HUES48 (cell line): Measurements from ENCODE around the gene AKAIN1.

ENCODE experiments used
- H3K27ac ChIP-seq: one replicate; pipeline ENCODE4 v1.7.0; 2013; ENCODE audit warnings: low read depth, low read length, inconsistent platforms
- H3K27me3 ChIP-seq: 2 replicates; pipeline ENCODE4 v1.6.1; 2013; ENCODE audit warnings: mild to moderate bottlenecking, low read length; ENCODE audit not compliant: control insufficient read depth, insufficient read depth
- H3K36me3 ChIP-seq: 2 replicates; pipeline ENCODE4 v1.6.1; 2013; ENCODE audit warnings: low read length; ENCODE audit not compliant: control insufficient read depth, insufficient read depth
- H3K4me1 ChIP-seq: 2 replicates; pipeline ENCODE4 v1.6.1; 2013; ENCODE audit warnings: mild to moderate bottlenecking, low read length; ENCODE audit not compliant: control insufficient read depth, insufficient read depth
- H3K4me3 ChIP-seq: 2 replicates; pipeline ENCODE4 v1.5.1; 2013; ENCODE audit warnings: mild to moderate bottlenecking, low read depth, low read length
- H3K9ac ChIP-seq: 2 replicates; pipeline ENCODE4 v1.6.1; 2013; ENCODE audit warnings: mild to moderate bottlenecking, low read depth, low read length, moderate library complexity
- H3K9me3 ChIP-seq: 2 replicates; pipeline ENCODE4 v1.6.1; 2013; ENCODE audit warnings: low read length; ENCODE audit not compliant: control insufficient read depth, insufficient read depth

AKAIN1 gene

GRCh38 chr18:5159080-5159479, 38.0 kb downstream of the AKAIN1 start:
- Histone ChIP-seq H3K9me3 (no peaks in the 10 kb centered on the region), H3K27ac (no peak overlapping the region), H3K4me3 (no peak overlapping the region), H3K27me3 (no peaks in the 10 kb centered on the region), H3K36me3 (no peaks in the 10 kb centered on the region), H3K9ac (no peak overlapping the region), H3K4me1 (peaks cover 7% of the 10 kb centered on the region)

- Histone ChIP-seq H3K27me3 (no peaks in the 10 kb centered on the region), H3K27ac (no peak overlapping the region), H3K9me3 (no peaks in the 10 kb centered on the region), H3K4me3 (no peak overlapping the region), H3K4me1 (peaks cover 7% of the 10 kb centered on the region), H3K9ac (no peak overlapping the region), H3K36me3 (no peaks in the 10 kb centered on the region)
Observed at GRCh38 chr18:5158587-5158986, 38.5 kb downstream of the AKAIN1 start.

GRCh38 chr18:5158172-5158571, 38.9 kb downstream of the AKAIN1 start:
- Histone ChIP-seq H3K27ac (no peak overlapping the region), H3K4me3 (no peak overlapping the region), H3K9ac (no peak overlapping the region), H3K4me1 (peaks cover 7% of the 10 kb centered on the region), H3K9me3 (no peaks in the 10 kb centered on the region), H3K27me3 (no peaks in the 10 kb centered on the region), H3K36me3 (no peaks in the 10 kb centered on the region)

GRCh38 chr18:5155907-5156287, 41.2 kb downstream of the AKAIN1 start:
- Histone ChIP-seq H3K4me1 (peaks cover 13% of the 10 kb centered on the region), H3K27ac (no peak overlapping the region), H3K27me3 (no peaks in the 10 kb centered on the region), H3K36me3 (no peaks in the 10 kb centered on the region), H3K9me3 (no peaks in the 10 kb centered on the region), H3K9ac (no peak overlapping the region), H3K4me3 (no peak overlapping the region)

- no peaks in the 10 kb centered on the region for H3K36me3 ChIP-seq
- H3K9ac ChIP-seq, result no peak overlapping the region
- H3K27ac ChIP-seq, result no peak overlapping the region
- no peaks in the 10 kb centered on the region for H3K9me3 ChIP-seq
- no peak overlapping the region for H3K4me3 ChIP-seq
- no peaks in the 10 kb centered on the region for H3K27me3 ChIP-seq
- H3K4me1 ChIP-seq, result peaks cover 13% of the 10 kb centered on the region
Observed at GRCh38 chr18:5155218-5155906, 41.7 kb downstream of the AKAIN1 start.

- H3K36me3 ChIP-seq, result no peaks in the 10 kb centered on the region
- H3K4me3 ChIP-seq, result no peak overlapping the region
- H3K27ac ChIP-seq, result peak overlapping the region; percentile 14
- H3K27me3 ChIP-seq, result no peaks in the 10 kb centered on the region
- H3K4me1 ChIP-seq, result peaks cover 13% of the 10 kb centered on the region
- H3K9me3 ChIP-seq, result no peaks in the 10 kb centered on the region
- no peak overlapping the region for H3K9ac ChIP-seq
Observed at GRCh38 chr18:5152343-5153020, 44.6 kb downstream of the AKAIN1 start.

- Histone ChIP-seq H3K4me1 (peaks cover 13% of the 10 kb centered on the region), H3K27me3 (no peaks in the 10 kb centered on the region), H3K27ac (no peak overlapping the region), H3K36me3 (no peaks in the 10 kb centered on the region), H3K9ac (no peak overlapping the region), H3K4me3 (no peak overlapping the region), H3K9me3 (no peaks in the 10 kb centered on the region)
Observed at GRCh38 chr18:5150894-5151293, 46.2 kb downstream of the AKAIN1 start.

- H3K27me3 ChIP-seq, result no peaks in the 10 kb centered on the region
- no peak overlapping the region for H3K4me3 ChIP-seq
- H3K27ac ChIP-seq, result no peak overlapping the region
- no peaks in the 10 kb centered on the region for H3K9me3 ChIP-seq
- H3K4me1 ChIP-seq, result no peaks in the 10 kb centered on the region
- no peak overlapping the region for H3K9ac ChIP-seq
- H3K36me3 ChIP-seq, result no peaks in the 10 kb centered on the region
Observed at GRCh38 chr18:5146093-5146492, 51.0 kb downstream of the AKAIN1 start.

GRCh38 chr18:5145168-5145825, 51.8 kb downstream of the AKAIN1 start:
- Histone ChIP-seq H3K9ac (no peak overlapping the region), H3K27me3 (no peaks in the 10 kb centered on the region), H3K36me3 (no peaks in the 10 kb centered on the region), H3K27ac (no peak overlapping the region), H3K4me1 (no peaks in the 10 kb centered on the region), H3K4me3 (no peak overlapping the region), H3K9me3 (no peaks in the 10 kb centered on the region)

GRCh38 chr18:5144629-5145028, 52.4 kb downstream of the AKAIN1 start:
- Histone ChIP-seq H3K9ac (no peak overlapping the region), H3K4me3 (no peak overlapping the region), H3K9me3 (no peaks in the 10 kb centered on the region), H3K27ac (no peak overlapping the region), H3K4me1 (no peaks in the 10 kb centered on the region), H3K27me3 (no peaks in the 10 kb centered on the region), H3K36me3 (no peaks in the 10 kb centered on the region)

GRCh38 chr18:5142859-5143258, 54.2 kb downstream of the AKAIN1 start:
- H3K27me3 ChIP-seq, result no peaks in the 10 kb centered on the region
- H3K27ac ChIP-seq, result no peak overlapping the region
- H3K9ac ChIP-seq, result no peak overlapping the region
- H3K9me3 ChIP-seq, result no peaks in the 10 kb centered on the region
- no peaks in the 10 kb centered on the region for H3K4me1 ChIP-seq
- H3K36me3 ChIP-seq, result no peaks in the 10 kb centered on the region
- H3K4me3 ChIP-seq, result no peak overlapping the region
